HPDE6-E6E7 (cell line): Measurements from ENCODE around the gene NEURL1B.
"Not testable (repeated sequence)": the region's sequence is repeated elsewhere in the genome, so short reads cannot be mapped to it uniquely, and the experiment has no call there.

ENCODE experiments used
- DNase-seq: peaks from one replicate; pipeline ENCODE4 v3.0.0; 2011; ENCODE audit warnings: missing footprints; ENCODE audit errors: extremely low spot score

The NEURL1B gene

DNA sequence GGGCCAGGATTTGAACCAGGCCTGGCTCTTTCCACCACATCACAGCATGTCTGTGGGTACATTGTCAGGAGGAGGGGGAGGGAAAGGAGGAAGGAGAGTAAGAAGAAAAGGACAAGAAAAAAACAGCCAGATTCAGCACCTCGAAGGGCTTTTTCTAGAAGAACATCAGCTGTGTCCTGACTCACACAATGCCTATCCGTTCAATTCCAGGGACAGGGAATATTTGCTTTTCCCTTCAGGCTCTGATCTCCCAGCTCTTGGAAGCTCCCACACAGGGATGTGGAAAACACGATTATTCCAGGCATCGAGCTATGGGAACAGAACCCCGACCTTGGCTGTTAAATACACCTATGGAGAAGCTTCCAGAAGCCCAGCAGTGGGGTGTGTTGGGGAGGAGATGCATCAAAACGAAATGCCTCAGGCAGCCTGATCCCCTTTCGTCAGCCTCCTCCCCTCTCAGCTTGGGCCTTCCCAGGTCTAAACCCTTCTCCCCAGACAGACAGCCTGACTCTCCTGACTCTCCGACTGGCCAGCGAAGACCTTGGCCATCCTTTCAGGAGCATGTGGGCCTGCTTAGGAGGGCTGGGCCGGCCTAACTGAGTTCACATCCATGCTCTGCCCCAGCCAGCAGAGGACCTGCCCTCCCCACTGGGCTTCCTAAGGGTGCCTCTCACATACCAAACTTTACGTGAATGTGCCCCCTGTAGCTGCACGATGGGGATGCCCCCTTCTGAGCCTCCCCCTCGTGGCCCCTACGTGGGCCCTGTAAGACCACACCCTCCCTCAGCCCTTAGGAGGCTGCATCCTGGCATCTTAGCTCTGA is 54.4 kb downstream of the NEURL1B start:
- no peak for DNase-seq

DNA sequence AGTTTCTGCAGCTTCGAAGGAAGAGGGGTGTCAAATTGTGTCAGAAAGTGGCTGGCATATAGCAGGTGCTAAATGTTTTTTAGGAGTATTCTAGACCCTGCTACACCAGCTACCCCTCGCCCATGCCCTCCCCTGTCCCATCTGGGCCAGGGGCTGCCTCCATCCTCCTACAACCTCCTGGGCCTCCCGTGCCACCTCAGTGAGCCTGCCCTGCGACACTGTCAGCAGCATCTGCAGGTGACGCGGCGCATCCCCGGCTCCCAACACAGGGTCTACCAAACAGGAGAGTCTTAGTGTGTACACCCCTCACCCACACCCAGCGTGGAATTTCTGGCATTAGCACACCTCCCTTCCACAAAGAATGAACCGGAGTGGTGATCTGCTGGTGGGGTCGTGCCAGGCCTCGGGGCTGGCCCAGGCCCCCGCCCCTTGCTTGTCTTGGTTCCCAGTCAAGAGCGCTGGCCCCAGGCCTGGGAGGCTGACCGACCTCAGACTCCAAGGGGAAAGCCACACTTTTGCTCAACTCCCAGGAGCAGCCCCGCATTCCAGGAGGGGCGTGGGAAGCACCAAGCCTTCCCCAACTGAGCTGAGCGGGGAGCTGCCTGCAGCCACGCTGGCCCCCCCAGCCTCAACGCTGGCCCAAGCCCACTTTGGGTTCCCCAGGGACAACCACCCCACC is 55.2 kb downstream of the NEURL1B start:
- DNase-seq: no peak

DNA sequence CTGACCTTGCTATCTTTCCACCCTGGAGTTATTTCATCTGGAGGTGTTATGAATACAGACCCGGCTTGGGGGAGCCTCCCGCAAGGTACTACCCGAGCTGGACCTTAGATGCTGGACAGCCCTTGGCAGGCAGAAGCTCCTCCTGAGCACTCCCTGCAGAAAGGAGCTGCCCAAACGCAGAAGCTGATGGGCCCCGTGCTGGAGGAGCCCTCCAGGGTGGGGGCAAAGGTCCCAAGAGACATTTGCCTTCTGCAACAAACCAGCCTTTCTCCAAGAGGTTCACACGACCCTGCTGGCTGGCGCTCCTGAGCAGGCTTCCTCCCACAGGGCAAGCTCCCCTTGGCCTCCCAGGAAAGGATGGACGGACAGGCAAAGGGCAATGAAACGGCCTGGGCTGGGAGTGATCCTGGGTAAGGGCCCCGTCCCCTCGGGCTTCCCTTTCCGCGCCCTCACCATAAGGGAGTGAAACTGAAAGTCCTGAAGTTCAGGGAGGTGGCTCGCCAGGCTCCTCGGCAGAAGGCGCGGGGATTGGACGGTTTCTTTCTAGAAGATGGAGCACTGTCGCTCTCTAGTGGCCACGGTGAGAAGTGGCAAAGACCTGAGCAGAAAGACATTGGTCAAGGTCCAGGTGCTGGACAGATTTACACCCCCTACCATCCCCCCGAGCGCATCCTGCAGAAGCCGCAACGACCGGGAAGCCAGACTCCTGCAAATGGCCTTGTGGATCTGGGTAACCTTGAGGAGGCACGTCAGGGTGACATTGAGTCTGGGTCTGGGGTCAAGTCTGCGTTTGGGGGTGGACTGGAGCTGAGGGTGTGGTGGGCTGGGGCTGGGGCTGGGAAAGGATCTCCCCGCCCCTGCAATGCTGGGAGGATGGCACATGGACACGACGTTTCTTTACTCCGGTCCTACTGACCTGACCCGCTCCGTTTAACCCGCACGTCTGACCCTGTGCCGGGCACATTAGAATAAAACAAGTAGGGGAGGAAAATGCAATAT is 56.4 kb downstream of the NEURL1B start:
- peak; percentile 88 for DNase-seq

DNA sequence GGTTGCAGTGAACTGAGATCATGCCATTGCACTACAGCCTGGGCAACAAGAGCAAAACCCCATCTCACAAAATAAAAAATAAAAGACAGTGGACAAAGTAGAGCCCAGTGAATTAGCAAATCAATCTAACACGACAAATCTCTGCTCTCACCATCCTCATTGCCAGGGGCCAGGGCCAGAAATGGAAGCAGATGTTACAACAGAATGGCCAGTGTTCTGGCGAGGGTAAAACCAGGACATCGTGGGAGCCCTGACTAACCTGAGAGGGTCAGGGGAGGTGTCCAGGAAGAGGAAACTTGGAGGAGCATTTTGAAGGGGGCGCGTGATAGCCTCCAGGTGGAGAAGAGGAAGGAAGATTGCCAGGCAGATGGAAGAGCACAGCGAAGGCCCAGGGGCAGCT is 58.4 kb downstream of the NEURL1B start:
- DNase-seq: no peak

DNA sequence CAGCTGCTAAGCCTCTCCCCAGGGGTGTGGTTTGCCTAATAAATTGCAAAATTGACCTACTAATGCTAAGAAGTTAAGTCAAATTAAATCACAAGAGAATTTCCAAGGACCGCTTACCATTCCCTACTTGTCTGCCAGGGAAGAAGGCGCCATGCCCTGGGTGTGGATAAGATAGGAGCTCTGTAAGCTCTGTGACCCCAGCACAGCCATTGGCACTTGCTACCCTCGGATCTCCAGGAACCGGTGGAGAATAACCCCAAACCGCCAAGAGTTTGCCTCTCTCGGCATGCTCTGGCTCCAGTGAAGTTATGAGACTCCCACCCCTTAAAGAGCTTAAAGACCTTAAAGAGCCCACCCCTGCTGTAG is 58.9 kb downstream of the NEURL1B start:
- no peak for DNase-seq

DNA sequence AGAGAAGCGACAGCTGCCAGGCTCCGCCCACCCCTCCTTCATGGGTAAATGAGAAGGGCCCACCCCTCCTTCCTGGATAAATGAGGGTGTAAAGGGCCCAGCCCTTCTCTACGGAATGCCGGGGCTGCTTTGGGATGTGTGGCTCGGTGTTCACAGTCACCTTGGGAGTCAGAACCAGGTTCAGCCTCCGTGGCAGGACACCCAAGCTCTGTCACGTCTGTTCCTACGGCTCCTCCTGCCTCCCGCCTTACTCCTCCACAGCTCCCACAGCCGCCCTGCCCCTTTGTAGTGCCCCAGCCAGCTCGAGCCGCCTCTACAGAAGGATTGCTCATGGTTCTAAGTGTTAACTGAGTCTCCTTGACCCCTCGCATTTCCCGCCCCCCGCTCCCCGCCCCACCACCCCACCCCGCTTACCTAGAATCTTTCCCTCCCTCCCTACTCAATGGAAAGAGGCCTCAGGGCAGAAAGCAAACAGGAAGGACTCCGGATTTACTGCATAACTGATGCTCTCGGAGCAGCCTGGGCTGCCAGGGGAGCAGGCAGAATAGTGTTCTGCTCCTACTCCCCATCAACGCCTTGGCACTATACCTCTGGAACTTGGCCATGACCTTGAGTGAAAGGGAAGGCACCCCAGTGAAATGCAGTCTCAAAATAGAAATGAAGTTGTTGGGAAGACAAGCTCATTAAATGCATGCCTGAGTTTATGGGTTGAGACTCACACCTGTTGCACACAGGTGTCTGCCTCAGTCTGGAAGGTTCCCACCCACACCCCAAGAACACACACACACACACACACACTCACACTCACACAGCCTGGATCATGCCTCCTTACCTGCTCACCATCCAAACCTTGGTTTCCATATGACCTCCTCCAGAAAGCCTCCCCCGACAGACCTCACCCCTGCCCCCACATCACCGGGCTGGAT is 59.6 kb downstream of the NEURL1B start:
- no peak for DNase-seq

DNA sequence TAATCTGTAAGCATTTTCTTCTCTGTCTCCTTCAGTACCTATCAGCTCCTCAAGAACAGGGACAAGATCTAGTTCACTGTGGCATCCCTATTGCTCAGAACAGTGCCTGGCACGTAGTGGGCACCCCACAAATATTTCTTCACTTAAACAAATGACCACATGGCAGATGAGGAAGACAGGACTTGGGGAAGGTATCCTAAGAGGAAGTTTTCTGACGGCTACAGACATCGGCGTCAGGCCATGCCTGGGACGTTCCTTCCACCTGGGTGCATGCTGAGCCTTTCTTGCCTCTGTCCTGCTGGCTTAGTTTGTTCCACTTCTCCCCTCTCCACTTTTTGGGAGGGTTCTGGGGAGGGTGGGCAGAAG is 60.2 kb downstream of the NEURL1B start:
- no peak for DNase-seq

DNA sequence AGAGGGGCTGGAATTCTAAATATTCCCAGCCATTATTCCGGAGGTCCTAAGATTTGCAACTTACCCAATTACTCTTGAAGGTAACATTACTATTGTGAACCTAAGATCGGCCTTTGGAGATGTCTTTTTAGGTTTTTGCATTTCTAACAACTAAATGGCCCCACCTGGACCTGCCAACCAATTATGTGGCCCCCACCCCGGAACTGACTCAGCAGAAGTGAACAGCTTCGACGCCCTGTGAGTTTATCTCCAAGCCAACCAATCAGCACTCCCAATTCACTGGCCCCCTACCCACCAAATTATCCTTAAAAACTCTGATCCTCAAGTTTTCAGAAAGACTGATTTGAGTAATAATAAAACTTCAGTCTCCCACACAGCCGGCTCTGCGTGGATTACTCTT is 62.9 kb downstream of the NEURL1B start:
- no peak for DNase-seq

DNA sequence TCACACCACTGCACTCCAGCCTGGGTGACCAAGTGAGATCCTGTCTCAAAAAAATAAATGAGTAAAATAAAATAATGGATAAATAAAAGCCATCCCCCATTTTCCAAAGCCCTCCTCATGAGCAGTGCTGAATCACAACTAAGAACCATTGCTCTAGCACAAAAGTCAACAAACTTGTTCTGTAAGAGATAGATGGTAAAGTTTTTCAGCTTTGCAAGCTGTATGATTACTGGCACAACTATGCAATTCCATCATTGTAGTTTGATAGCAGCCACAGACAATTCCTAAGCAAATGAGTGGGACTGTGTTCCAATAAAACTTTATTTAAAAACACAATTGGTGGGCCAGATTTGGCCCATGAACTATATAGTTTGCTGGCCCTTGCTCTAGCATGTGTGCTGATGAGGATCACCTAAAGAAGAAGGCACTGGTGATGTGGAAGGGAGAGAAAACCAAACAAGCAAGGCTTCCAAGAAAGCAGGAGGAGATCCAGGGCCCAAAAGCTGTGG is 64.6 kb downstream of the NEURL1B start:
- no peak for DNase-seq

DNA sequence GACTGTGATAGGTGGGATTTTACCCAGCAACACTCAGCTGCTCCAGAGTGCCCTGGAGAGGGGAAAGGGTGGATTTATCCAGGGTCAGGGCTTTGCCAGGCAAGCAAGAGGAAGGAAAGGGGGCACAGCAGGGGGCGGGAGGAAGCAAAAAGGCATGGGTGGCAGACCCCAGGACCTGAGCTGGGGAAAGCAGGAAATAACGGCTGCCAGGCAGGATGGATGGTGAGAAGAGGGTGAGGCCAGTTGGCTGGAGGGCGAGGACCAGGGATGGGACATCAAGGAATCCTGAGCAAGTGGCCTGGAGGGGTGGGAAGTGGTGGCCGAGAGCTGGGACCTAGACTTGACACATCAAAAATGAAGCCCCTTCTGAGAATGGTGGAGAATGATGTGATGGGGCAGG is 65.7 kb downstream of the NEURL1B start:
- no peak for DNase-seq

DNA sequence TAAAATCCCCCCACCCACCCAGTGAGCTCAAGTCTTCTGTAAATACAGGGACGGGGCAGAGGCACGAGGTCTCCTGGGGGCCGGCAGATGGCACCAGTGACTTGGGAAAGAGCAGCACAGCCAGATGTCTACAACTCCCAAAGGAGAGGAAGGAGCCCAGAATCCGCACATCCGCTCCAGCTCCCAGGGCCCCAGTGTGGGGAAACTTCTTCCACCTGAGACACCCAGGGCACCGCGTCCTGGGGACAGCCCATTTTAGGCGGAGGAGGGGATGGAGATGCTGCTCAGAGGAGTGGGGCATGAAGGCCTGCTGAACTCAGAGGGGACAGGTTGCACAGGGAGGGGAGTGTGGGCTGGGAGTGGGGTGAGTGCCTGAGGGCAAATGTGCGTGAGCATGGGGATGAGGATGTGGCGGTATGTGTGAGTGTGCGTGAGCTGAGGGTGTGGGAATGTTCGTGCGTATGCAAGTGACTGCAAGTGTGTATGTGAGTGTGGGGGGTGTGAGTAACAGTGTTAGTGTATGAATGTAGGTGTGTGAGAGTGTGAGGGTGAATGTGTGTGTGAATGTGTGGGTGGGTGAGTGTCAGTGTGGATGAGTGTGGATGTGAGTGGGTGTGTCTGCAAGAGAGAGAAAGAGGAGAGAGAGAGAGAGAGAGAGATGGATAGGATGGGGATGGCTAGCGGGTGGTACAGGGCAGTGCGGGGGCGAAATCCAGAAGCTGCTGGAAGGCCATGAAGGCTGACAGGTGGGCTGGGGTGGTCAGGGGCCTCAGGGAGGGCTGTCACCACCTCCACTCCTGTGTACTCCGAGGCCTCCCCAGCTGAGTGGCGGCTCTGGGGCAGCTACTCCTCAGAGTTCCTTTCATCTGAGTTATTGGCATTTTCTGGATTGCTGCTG is 66.5 kb downstream of the NEURL1B start:
- peak; percentile 50 for DNase-seq

DNA sequence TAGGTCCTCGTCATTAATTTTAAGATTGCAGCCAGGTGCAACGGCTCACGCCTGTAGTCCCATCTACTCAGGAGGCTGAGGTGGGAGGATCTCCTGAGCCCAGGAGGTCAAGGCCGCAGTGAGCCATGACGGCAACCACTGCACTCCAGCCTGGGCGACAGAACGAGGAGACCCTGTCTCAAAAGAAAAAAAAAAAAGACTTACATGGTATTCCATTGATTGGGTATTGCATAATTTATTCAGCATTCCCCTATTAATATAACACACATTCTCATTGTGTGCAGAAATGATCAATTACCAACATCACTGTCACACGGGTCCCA is 67.1 kb downstream of the NEURL1B start:
- no peak for DNase-seq

DNA sequence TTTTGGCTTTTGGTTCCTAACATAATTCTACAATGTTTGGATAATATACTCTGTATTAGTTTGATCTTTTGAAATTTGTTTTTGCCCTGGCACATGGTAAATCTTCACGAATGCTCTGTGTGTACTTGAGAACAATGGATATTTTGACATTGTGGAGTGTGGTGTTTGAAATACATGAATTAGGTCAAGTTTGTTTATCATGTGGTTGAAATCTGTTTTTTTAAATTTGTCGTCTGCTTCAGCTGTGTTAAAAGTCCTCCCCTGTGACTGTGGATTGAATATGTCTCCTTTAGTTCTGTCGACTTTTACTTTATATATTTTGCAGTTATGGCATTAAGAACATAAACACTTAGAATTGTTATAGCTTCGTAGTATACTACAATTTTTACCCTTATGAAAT is 69.6 kb downstream of the NEURL1B start:
- DNase-seq: no peak

DNA sequence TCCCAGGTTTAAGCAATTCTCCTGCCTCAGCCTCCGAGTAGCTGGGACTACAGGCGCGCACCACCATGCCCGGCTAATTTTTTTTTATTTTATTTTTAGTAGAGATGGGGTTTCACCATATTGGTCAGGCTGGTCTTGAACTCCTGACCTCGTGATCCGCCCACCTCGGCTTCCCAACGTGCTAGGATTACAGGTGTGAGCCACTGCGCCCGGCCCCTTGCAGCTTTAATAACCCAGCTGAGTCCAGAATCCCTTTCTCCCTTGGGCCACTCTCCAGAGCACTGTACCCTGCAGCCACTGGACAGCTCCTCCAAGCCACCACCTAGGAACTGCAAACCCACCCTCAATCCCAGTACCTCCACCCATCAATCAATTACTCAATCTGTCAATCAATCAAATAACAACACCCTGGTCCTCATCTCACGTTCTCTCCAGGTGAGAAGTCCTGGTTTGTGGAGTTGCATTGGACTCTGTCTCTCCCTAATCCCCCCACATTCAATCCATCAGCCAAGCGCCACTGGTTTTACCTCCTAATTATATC is 70.3 kb downstream of the NEURL1B start:
- DNase-seq: not testable (repeated sequence)

DNA sequence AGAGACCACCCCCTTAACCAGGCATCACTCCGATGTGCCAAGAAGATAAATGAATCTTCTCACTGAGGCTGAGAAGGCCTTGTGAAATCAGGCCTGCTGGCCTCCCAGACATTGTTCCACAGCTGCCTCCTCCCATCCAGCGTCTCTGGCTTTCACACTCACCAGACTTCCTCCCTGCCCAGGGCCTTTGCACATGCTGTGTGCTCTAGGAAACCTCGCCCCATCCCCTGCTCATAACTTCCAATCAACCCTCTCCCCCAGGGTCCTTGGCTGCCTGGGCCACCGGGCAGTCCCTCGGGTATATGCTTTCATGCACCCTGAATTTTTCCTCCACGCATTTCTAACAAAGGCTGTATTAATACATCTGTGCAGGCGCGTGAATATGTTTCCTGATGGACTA is 71.5 kb downstream of the NEURL1B start:
- no peak for DNase-seq

DNA sequence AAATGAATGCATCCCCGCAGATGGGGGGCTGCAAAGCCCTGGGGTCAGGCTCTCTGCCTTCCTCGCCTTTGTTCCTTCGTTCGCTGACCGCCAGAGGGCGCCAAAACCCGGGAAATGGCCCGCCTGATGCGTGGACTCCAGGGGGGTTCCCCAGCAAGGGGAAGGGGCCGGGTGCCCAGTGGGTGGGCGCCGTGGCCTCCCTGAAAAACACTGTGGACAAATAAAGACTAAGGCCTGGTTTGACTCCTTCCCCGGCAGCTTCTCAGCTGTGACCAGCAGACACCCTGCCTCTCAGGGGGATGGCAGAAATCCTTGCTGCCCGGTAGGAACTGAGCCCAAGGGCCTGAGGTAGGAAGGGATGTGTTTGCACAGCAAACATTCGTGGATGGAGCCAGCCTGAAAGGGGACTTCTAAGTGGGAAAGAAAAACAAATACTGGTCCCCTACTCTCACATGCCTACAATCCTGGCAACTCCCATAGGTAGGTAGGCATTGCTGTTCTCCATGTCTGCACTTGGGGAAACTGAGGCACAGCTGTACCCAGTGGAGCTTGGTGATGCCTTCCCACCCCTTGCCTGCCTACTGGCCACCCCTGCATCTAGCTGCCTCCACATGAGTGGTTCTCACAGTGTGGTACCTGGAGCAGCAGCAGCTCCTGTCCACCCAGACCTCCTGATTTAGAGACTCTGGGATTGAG is 72.2 kb downstream of the NEURL1B start:
- no peak for DNase-seq

DNA sequence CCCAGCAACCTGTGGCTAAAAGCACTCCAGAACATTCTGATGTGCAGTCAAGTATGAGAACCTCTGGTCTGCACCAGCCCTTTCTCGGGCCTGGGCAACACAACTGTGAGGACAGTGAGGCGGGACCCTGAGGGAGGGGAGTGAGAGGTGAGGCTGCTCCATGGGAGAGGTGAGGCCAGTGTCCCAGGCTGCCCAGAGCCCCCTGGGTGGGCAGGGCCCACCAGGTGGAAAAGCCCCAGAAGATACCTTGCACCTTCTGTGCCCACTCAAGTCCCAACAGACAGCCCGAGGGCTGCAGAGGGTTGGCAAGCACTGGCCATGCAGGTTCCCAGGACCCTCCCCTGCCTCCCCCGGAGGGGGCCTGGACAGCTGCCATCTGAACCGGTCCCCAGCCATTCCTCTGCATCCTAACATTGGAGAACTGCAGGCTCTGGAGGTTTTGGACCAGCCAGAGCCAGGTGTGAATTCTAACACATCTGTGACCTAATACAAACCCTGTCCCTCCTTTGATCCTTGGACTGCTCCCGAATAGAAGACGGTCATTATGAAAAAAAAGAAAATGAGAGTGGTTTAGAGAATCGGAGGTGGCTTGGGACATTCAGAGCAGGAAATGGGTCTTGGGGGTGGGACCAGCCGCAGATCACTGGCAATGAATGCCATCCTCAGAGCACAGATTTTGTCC is 72.9 kb downstream of the NEURL1B start:
- no peak for DNase-seq
